GM12872 (cell line): Measurements from ENCODE around the gene ARL4A.

Source experiments
- TF ChIP-seq, protein P1 (sequence below): IDR thresholded peaks from 3 replicates; pipeline ENCODE4 v1.5.1; 2011; ENCODE audit warnings: low read depth, mild to moderate bottlenecking, low read length, moderate library complexity; ENCODE audit not compliant: insufficient read depth

The ARL4A gene

GRCh38 chr7:12738665-12739064, 51.2 kb downstream of the ARL4A start:
- TF ChIP-seq, protein P1, sequence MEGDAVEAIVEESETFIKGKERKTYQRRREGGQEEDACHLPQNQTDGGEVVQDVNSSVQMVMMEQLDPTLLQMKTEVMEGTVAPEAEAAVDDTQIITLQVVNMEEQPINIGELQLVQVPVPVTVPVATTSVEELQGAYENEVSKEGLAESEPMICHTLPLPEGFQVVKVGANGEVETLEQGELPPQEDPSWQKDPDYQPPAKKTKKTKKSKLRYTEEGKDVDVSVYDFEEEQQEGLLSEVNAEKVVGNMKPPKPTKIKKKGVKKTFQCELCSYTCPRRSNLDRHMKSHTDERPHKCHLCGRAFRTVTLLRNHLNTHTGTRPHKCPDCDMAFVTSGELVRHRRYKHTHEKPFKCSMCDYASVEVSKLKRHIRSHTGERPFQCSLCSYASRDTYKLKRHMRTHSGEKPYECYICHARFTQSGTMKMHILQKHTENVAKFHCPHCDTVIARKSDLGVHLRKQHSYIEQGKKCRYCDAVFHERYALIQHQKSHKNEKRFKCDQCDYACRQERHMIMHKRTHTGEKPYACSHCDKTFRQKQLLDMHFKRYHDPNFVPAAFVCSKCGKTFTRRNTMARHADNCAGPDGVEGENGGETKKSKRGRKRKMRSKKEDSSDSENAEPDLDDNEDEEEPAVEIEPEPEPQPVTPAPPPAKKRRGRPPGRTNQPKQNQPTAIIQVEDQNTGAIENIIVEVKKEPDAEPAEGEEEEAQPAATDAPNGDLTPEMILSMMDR, result no peak
